SH-SY5Y (cell line): ENCODE data around the gene ITGAL.

ENCODE experiments used
- GATA2 ChIP-seq: IDR thresholded peaks from 2 replicates; pipeline ENCODE4 v1.6.1; 2011; ENCODE audit warnings: mild to moderate bottlenecking, low read depth, low read length
- GATA3 ChIP-seq: IDR thresholded peaks from 2 replicates; pipeline ENCODE4 v1.6.1; 2011; ENCODE audit warnings: low read depth, mild to moderate bottlenecking, low read length, moderate library complexity

DNA sequence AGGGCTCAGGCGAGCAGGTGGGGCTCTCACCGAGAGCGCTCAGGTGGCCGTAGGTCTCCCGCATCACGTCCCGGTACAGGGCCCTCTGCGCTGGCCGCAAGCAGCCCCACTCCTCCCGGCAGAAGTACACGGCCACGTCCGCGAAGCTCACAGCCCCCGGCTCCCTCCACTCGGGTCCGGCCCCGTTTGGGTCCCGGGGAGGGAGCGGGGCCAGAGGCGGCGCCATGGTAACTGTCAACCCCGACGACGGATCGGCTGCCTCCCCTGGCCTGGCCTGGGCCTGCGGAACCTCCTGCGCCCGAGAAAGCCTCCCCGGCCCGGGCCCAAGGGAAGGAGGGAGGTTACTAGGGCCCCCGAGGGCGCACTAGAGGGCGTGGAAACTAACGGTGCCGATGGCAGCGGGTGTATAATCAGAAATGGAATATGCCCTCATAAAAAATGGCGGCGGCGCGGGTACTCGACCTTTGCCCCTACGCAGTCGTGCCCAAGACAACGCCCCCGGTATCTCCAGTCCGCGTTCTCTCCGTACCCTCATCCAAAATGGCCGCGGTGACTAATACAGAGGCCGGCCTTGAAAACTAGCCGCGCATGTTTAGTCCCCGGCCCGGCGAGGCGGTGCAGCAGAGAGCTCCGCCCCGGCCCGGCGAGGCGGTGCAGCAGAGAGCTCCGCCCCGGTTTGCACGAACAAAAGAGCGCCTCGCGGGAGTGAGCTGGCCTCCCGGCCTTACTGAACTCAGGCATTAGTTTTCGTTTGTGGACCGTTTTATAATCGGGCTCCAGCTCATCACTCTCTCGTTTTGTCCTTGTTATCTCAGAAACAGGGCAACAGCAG, 85.6 kb downstream of the ITGAL start, which contains the start of gene ZNF764:
- TF ChIP-seq GATA2 (no peak), GATA3 (no peak)
